CD4-positive, alpha-beta T cell treated with Interleukin-2 at 100 ng/mL for 4 hours (primary cell): ENCODE results near the gene OXGR1.
"Not testable (repeated sequence)": the region's sequence is repeated elsewhere in the genome, so short reads cannot be mapped to it uniquely, and the experiment has no call there.

ENCODE experiments used
- DNase-seq: peaks from one replicate; pipeline ENCODE4 v3.0.0-alpha.2; 2020; ENCODE audit warnings: low spot score

OXGR1 gene

DNA sequence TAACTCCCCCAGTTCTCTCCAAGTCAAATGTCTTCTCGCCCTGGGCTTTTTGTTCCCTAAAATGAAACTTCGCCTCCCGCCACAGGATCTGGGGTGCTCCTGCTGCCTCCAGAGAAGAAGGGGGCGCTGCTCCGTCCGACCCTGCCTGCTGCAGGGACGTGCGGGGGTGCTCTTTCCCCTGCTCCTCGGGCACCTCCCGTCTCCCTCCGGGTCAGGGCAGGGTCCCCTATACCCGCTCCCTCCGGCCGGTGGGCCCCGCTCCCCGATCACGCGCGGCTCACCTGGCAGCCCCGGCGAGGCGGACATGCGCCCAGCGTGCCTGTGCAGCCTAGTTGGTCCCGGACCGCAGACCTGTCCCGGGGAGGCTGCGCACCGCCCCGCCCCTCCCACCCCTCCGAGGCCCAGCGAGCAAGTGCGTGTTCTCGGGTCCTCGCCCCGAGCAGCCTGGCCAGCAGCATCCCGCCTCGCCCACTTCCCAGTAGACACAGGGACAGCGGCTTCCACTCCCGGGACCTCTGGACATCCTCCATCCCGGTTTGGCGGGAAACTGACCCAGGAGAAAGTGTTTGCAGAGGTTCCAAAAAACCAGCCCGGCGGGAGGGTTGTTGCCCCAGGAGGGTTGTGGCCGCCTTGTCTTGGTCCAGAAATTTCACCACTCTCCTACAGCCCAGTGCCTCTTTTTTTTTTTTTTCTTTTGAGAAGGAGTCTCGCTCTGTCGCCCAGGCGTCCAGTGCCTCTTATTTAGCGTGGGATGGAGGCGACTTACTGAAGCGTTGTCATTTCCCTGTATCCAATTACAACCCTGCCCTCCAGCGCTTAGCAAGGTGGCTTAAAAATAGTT, at the start of gene OXGR1:
TSS of gene OXGR1 (minus strand) at position 460 of the 841 bp plus-strand sequence. CDS start 6,717 bp downstream, outside the sequence.
- no peak for DNase-seq

DNA sequence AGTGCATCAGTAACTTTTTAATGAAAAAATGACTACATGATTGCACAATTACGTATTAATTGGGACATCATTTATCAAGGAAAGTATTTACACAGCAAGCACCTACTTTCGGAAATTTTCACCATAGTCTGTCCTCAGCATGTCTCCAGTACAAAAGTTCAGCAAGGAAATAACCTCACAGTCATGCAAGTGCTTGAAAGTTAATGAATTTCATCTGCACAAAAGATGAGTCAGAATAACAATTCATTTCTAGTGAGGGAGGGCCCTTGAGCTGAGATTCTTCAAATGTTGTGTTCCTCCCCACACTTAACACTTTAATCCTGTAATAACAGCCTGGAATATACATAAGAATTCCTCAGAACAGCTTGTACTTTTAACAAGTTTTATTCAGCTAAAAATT, 49.0 kb upstream of the OXGR1 start:
- no peak for DNase-seq

DNA sequence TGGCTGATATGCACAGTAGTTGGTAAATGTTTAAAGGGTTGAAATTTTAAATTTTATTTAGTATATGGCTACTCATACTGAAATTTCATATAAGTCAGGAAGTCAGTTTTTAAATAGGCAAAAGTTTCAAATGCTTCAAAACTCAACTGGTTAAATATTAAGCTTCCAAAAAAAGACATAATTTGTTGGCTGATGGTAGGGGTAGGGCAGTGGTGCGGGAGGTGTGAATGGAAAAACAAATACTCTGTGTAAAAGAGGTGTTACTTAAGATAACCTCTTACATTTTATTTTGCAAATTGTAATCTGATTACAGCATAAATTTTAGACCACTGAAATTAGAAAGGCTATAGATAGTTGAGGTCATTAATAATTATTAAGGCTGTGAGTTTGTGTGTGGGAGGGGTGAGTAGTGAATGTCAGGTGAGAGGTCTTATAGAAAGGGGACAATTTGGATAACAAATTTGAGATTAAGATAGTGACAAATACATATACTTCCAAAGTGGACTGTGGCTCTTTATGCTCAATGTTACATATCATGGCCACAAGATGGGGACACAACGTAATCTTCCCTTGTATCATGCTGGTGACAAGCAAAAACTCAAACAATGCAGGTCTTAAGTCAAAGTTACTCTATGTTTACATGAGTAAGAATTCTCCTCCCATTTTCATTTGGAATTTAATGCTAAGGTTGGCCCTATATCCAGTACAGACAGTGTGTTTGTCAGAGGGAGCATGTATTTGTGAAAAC, 36.6 kb upstream of the OXGR1 start:
- DNase-seq, result no peak

- DNase-seq, result peak; percentile 56
These were observed 34.4 kb upstream of the OXGR1 start for GRCh38 chr13:97028441-97029299.

- no peak for DNase-seq
These were observed 32.9 kb upstream of the OXGR1 start for GRCh38 chr13:97027162-97027554.

- no peak for DNase-seq
These were observed 32.4 kb upstream of the OXGR1 start for GRCh38 chr13:97026531-97027161.

GRCh38 chr13:97023812-97024211, 29.5 kb upstream of the OXGR1 start:
- DNase-seq, result not testable (repeated sequence)

- DNase-seq, result no peak
These were observed 28.8 kb upstream of the OXGR1 start for GRCh38 chr13:97023117-97023516.

- no peak for DNase-seq
These were observed 27.0 kb upstream of the OXGR1 start for GRCh38 chr13:97021241-97021640.

- DNase-seq, result no peak
These were observed 26.5 kb upstream of the OXGR1 start for GRCh38 chr13:97020689-97021240.

DNA sequence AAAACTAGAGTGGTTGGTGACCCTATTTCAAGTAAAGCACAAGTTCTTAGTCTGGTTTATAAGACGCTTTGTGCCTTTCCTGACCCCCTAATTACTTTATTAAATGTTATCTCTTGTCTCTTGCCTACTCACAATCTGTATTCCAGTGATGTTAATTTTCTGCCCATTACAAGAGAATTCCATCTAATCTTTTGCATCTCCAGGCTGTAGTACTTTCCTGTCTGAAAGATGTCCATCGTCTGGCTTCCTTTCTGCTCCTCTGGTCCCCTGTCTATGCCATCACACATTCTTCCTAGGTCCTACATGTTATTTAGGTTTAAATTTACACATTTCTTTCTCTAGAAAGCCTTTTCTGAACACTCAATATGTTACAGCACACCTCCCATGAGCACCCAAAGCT, 25.9 kb upstream of the OXGR1 start:
- DNase-seq, result no peak

GRCh38 chr13:97019236-97019635, 25.0 kb upstream of the OXGR1 start:
- no peak for DNase-seq

DNA sequence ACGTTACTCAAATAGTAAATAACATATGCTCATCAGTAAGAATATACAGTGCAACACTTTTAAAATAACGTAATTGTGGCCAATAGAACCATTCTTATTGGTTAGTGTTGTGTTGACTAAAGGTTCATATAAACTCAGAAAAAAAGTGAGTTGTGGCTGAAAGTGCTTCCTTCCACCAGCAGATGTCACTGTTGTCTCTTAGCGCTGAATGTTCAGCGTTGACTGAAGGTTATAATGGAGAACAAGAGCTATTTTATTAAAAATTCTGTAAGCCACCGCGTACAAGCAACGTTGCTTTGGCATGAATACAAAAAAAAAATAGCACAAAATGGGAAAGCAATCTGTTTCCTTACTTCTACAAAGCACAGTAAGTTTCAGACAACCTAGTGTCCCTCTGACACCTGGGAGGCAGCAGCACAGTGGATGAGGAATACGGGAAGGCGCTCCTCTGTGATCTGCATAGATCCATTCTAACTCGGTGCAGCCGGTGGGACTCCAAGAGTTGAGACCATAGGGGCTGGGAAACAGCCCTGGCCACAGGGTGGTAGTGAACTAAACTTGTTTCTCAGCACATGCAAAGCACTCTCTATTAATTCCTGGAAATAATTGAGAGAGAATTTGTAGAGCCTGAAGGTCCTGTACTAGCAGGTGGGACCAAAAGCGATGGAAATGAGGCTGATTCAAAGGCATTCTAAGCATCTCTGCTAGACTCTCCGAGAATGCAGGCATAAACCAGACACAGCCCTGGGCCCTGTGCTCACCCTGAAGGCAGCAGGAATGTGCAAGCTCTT, 23.9 kb upstream of the OXGR1 start:
- peak; percentile 51 for DNase-seq

DNA sequence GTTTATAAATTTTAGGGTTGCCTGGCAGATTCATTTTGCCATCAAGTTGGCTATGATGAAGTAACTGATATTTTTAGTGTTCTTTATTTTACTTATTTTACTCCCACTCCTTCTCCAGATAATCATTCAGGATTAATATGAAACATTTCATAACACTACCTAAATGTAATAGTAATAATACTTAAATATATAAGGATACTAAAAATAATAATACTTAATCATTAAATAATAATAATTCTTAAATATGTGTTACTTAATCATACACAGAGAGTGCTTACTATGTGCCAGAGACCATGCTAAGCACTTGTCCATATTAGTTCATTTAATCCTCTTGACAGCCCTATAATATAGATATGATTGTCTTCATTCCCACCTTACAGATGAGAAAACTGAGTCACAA, 23.0 kb upstream of the OXGR1 start:
- no peak for DNase-seq

GRCh38 chr13:97015661-97016350, 21.5 kb upstream of the OXGR1 start:
- DNase-seq, result peak; percentile 21

GRCh38 chr13:97012251-97013048, 18.2 kb upstream of the OXGR1 start:
- no peak for DNase-seq

DNA sequence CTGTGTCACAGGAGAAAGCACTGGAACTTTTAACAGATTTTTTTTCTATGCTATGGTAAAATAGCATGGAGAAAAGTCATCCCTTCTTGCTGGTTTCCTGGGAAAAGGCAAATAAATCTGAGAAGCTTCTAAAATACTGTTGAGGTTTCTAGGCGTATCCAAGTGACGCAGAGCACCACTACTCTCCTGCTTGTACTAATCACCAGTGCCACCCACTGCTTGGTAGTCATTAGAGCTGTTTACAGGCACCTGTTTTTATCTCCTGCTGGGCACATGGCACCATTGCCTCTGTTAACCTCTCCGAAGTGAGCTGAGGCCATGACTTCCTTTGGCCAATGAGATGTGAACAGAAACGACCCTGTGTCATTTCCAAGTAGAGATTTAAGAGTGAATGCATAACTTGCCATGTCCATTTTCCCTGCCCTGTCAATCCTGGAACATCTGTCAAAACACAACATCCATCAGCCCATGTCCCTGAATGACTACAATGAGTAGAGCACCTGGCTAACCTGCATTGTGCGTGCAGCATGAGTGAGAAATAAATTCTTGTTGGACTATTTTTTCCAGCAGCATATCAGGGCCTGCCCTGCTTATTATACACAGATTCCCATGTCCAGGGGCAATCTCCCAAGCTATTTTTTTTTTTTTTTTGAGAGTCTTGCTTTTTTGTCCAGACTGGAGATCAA, 17.3 kb upstream of the OXGR1 start:
- no peak for DNase-seq

- DNase-seq, result no peak
These were observed 14.4 kb upstream of the OXGR1 start for GRCh38 chr13:97008643-97009042.
